Measurements from ENCODE around the gene NOL3. TPM values are rescaled to one million over a fixed set of nuclear protein-coding genes. Genes with fewer than 3 reads are reported as not detected.

NOL3 gene
- total RNA-seq, 2 donors from 2014 or later: 26.2 to 31.0 TPM

GRCh38 chr16:67207249-67208091 lies 37.1 kb downstream of the NOL3 start:
- H3K36me3 ChIP-seq: no peaks in the 10 kb centered on the region
- peak overlapping the region in 1 of 2 donors; percentile 8 for H3K9ac ChIP-seq (ENCODE audit: low read depth in 2 of 2, low read length in 2 of 2)
- intact Hi-C loops (cut with DNase I): no loop called here
- DNase-seq: no peak
- H3K27ac ChIP-seq: no peak overlapping the region
- no peaks in the 10 kb centered on the region for H3K9me3 ChIP-seq
- no peaks in the 10 kb centered on the region for H3K4me1 ChIP-seq
- no peaks in the 10 kb centered on the region for H3K27me3 ChIP-seq
- no peak overlapping the region for H3K4me3 ChIP-seq
- TF ChIP-seq CTCF (IDR thresholded peaks at IDR 0.05): no peak

GRCh38 chr16:67208154-67208896 lies 38.0 kb downstream of the NOL3 start:
- no peak overlapping the region for H3K4me3 ChIP-seq
- no peak overlapping the region for H3K9ac ChIP-seq (ENCODE audit: low read depth in 2 of 2, low read length in 2 of 2)
- no peak overlapping the region for H3K27ac ChIP-seq
- intact Hi-C loops (cut with DNase I): no loop called here
- no peaks in the 10 kb centered on the region for H3K36me3 ChIP-seq
- DNase-seq: no peak
- H3K4me1 ChIP-seq: no peaks in the 10 kb centered on the region
- H3K9me3 ChIP-seq: no peaks in the 10 kb centered on the region
- no peak for TF ChIP-seq CTCF (IDR thresholded peaks at IDR 0.05)
- no peaks in the 10 kb centered on the region for H3K27me3 ChIP-seq

- H3K27me3 ChIP-seq: no peaks in the 10 kb centered on the region
- H3K4me3 ChIP-seq: no peak overlapping the region
- H3K9ac ChIP-seq (ENCODE audit: low read depth in 2 of 2, low read length in 2 of 2): no peak overlapping the region
- intact Hi-C loops (cut with DNase I): no loop called here
- no peak overlapping the region for H3K27ac ChIP-seq
- no peak for DNase-seq
- H3K9me3 ChIP-seq: no peaks in the 10 kb centered on the region
- no peaks in the 10 kb centered on the region for H3K36me3 ChIP-seq
- H3K4me1 ChIP-seq: no peaks in the 10 kb centered on the region
- no peak for TF ChIP-seq CTCF (IDR thresholded peaks at IDR 0.05)
Observed at GRCh38 chr16:67209565-67209964, 39.2 kb downstream of the NOL3 start.

GRCh38 chr16:67210069-67210937 lies 40.0 kb downstream of the NOL3 start:
- H3K9ac ChIP-seq (ENCODE audit: low read depth in 2 of 2, low read length in 2 of 2): no peak overlapping the region
- H3K27ac ChIP-seq: no peak overlapping the region
- no peaks in the 10 kb centered on the region for H3K9me3 ChIP-seq
- no peaks in the 10 kb centered on the region for H3K4me1 ChIP-seq
- H3K36me3 ChIP-seq: no peaks in the 10 kb centered on the region
- no peak overlapping the region for H3K4me3 ChIP-seq
- no peak for DNase-seq
- intact Hi-C loops (cut with DNase I): no loop called here
- H3K27me3 ChIP-seq: no peaks in the 10 kb centered on the region
- no peak for TF ChIP-seq CTCF (IDR thresholded peaks at IDR 0.05)

- Histone ChIP-seq H3K36me3 (no peaks in the 10 kb centered on the region), H3K27ac (no peak overlapping the region), H3K4me3 (no peak overlapping the region), H3K9ac (ENCODE audit: low read depth in 2 of 2, low read length in 2 of 2) (no peak overlapping the region), H3K9me3 (no peaks in the 10 kb centered on the region), H3K4me1 (no peaks in the 10 kb centered on the region), H3K27me3 (no peaks in the 10 kb centered on the region)
- intact Hi-C loops (cut with DNase I): no loop called here
- TF ChIP-seq CTCF (IDR thresholded peaks at IDR 0.05): no peak
- no peak for DNase-seq
Observed at GRCh38 chr16:67211674-67212073, 41.3 kb downstream of the NOL3 start.

All from colonic mucosa (tissue), 4 donors.